Activated CD8-positive, alpha-beta T cell treated with anti-CD3 and anti-CD28 coated beads for 36 hours (primary cell): Measurements from ENCODE around the gene KLHL42. TPM values are rescaled to one million over a fixed set of nuclear protein-coding genes. Genes with fewer than 3 reads are reported as not detected.

Source experiments
- ATAC-seq: fragments of 200-7000 bp; cut with Tn5 transposase; one replicate; pipeline ENCODE4 v1.10.0; 2021; ENCODE audit warnings: mild to moderate bottlenecking, moderate library complexity
- CTCF ChIA-PET: fragments of 350-600 bp; sonication (Branson Sonifier 250); formaldehyde crosslinking; loops from one replicate; lab custom pipeline; 2021; ENCODE audit warnings: antibody characterized with exemption; lab: Charles Lee
- POLR2A ChIA-PET: fragments of 350-600 bp; sonication (Branson Sonifier 250); formaldehyde crosslinking; loops from one replicate; lab custom pipeline; 2021; ENCODE audit warnings: antibody characterized with exemption; lab: Charles Lee
- DNase-seq: peaks from one replicate; pipeline ENCODE4 v3.0.0-alpha.2; 2020
- H3K27ac Mint-ChIP-seq: one replicate; pipeline ENCODE4 v1.8.0; 2021; ENCODE audit warnings: mild to moderate bottlenecking, mixed read lengths
- H3K27me3 Mint-ChIP-seq: one replicate; pipeline ENCODE4 v1.8.0; 2021; ENCODE audit warnings: mixed read lengths
- H3K36me3 Mint-ChIP-seq: one replicate; pipeline ENCODE4 v1.8.0; 2021; ENCODE audit warnings: low read depth, mixed read lengths
- H3K4me1 Mint-ChIP-seq: one replicate; pipeline ENCODE4 v1.8.0; 2021; ENCODE audit warnings: low read depth, mixed read lengths
- H3K4me3 Mint-ChIP-seq: one replicate; pipeline ENCODE4 v1.8.0; 2021; ENCODE audit warnings: mild to moderate bottlenecking, moderate library complexity, mixed read lengths
- H3K9me3 Mint-ChIP-seq: one replicate; pipeline ENCODE4 v1.8.0; 2021; ENCODE audit warnings: mixed read lengths
- CTCF ChIP-seq: fragments of 200-600 bp; IDR thresholded peaks from one replicate; pipeline ENCODE4 v1.8.0; 2022; ENCODE audit warnings: antibody characterized with exemption, mild to moderate bottlenecking
- intact Hi-C: fragments of 100-400 bp; cut with micrococcal nuclease; formaldehyde crosslinking; loops from one replicate; pipeline ENCODE4 v1.10.0; 2022
- total RNA-seq, 2 experiments: library from RNA; stranded (reverse); gene quantifications; one replicate each; pipeline ENCODE4 v1.2.3, GENCODE V29; 2021

Gene KLHL42
- total RNA-seq, 2 experiments from 2014 or later = 10.2 to 11.3 TPM

DNA sequence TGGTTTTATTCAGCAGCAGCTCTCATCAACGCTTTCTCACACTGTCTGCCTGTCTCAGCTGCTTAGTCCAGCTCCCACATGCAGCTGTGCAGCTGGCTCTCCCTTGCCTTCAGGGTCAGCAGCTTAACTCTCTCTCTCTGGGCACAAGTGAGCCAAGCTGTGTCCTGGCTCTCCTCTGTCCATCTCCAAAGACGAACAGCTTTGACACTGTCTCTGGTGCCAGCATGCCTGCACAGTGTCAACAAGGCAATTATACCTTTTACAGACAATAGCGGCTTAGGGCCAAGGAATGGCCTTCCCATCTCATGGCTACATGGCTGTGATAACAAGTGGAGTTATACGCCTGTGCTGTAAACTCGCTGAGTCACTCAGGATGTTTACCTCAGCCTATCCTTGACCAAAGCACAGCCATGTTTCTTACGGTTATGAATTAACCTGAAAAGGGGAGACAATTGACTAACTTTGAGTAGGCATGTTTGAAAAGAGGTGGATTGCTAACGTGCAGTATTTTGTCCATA, 38.4 kb downstream of the KLHL42 start:
- Mint-ChIP-seq H3K4me3 (no peak overlapping the region), H3K27ac (no peak overlapping the region), H3K36me3 (no peaks in the 10 kb centered on the region), H3K4me1 (peaks cover 40% of the 10 kb centered on the region), H3K27me3 (peaks cover 18% of the 10 kb centered on the region), H3K9me3 (peaks cover 5% of the 10 kb centered on the region)
- DNase-seq (no peak), ATAC-seq (no peak)
- ChIA-PET CTCF (no interaction called here), POLR2A (no interaction called here)
- no peak for TF ChIP-seq CTCF
- intact Hi-C loops = no loop called here

DNA sequence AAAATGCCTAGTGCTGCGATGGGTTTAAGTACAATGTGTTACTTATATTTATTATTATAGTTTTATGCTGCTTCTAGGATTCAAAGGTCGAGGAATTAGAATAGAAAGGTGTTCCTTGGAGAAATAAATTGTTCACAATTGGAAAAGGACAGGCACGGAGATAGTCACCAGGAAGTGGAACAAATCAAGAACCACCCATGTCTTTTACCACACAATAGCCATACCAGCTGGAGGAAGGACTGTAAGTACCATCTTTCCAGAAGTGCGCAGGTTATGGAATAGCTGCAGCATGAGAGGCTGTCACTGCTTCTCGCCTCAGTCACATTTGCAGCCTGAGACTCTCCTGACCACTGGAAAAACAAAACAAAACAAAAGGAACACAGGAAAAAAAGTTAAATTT, 40.5 kb downstream of the KLHL42 start:
- TF ChIP-seq CTCF = no peak
- intact Hi-C loops = no loop called here
- CTCF ChIA-PET = interaction anchor here (0.6 to 4.8 kb wide), 27 partner anchors 9 to 297 kb away, joined by 3 to 55 read pairs (median 5); partner anchors contain the start of genes KLHL42 and MANSC4
- Mint-ChIP-seq H3K4me1 (peaks cover 33% of the 10 kb centered on the region), H3K27ac (no peak overlapping the region), H3K27me3 (peaks cover 20% of the 10 kb centered on the region), H3K9me3 (no peaks in the 10 kb centered on the region), H3K36me3 (no peaks in the 10 kb centered on the region), H3K4me3 (no peak overlapping the region)
- DNase-seq = no peak
- POLR2A ChIA-PET = interaction anchor here (0.6 to 2.7 kb wide), 7 partner anchors 10 to 82 kb away, joined by 3 to 19 read pairs (median 4); partner anchors contain the start of genes KLHL42 and MANSC4
- no peak for ATAC-seq

GRCh38 chr12:27821259-27821973, 41.4 kb downstream of the KLHL42 start:
- peak; percentile 97 for TF ChIP-seq CTCF
- no peaks in the 10 kb centered on the region for H3K9me3 Mint-ChIP-seq
- H3K4me3 Mint-ChIP-seq = no peak overlapping the region
- CTCF ChIA-PET = interaction anchor here (0.6 to 4.8 kb wide), 39 partner anchors 10 to 298 kb away, joined by 3 to 55 read pairs (median 4); partner anchors contain the start of genes KLHL42 and MANSC4
- DNase-seq = peak; percentile 49
- no peaks in the 10 kb centered on the region for H3K36me3 Mint-ChIP-seq
- H3K27me3 Mint-ChIP-seq = peaks cover 29% of the 10 kb centered on the region
- intact Hi-C loops = loop anchor here (1.0 kb wide), 1 partner anchor 88 kb away; no protein-coding TSS in a partner anchor
- peak; percentile 13 for ATAC-seq
- POLR2A ChIA-PET = interaction anchor here (0.6 to 2.7 kb wide), 11 partner anchors 11 to 89 kb away, joined by 3 to 19 read pairs (median 4); partner anchors contain the start of genes KLHL42 and MANSC4
- peaks cover 33% of the 10 kb centered on the region for H3K4me1 Mint-ChIP-seq
- no peak overlapping the region for H3K27ac Mint-ChIP-seq

- peak; percentile 82 for DNase-seq
These were observed 42.2 kb downstream of the KLHL42 start for GRCh38 chr12:27822076-27822712.

More at GRCh38 chr12:27822076-27822712, 42.2 kb downstream of the KLHL42 start:
- no peak for TF ChIP-seq CTCF
- POLR2A ChIA-PET = interaction anchor here (1.0 to 2.7 kb wide), 9 partner anchors 11 to 89 kb away, joined by 3 to 19 read pairs (median 5); partner anchors contain the start of genes KLHL42 and MANSC4
- no peaks in the 10 kb centered on the region for H3K9me3 Mint-ChIP-seq
- intact Hi-C loops = loop anchor here (2.0 kb wide), 2 partner anchors 17 to 39 kb away; no protein-coding TSS in a partner anchor
- no peaks in the 10 kb centered on the region for H3K36me3 Mint-ChIP-seq
- peak; percentile 95 for ATAC-seq
- H3K4me3 Mint-ChIP-seq = no peak overlapping the region
- peaks cover 31% of the 10 kb centered on the region for H3K4me1 Mint-ChIP-seq
- peaks cover 29% of the 10 kb centered on the region for H3K27me3 Mint-ChIP-seq
- CTCF ChIA-PET = interaction anchor here (0.6 to 4.8 kb wide), 33 partner anchors 11 to 299 kb away, joined by 3 to 55 read pairs (median 4); partner anchors contain the start of genes KLHL42 and MANSC4
- peak overlapping the region; percentile 75 for H3K27ac Mint-ChIP-seq
